ENCODE measurements around the gene DNAH2. TPM values are rescaled to one million over a fixed set of nuclear protein-coding genes. Genes with fewer than 3 reads are reported as not detected.

The DNAH2 gene
- total RNA-seq, 1 experiment from 2014 or later, result 0.15 TPM

DNA sequence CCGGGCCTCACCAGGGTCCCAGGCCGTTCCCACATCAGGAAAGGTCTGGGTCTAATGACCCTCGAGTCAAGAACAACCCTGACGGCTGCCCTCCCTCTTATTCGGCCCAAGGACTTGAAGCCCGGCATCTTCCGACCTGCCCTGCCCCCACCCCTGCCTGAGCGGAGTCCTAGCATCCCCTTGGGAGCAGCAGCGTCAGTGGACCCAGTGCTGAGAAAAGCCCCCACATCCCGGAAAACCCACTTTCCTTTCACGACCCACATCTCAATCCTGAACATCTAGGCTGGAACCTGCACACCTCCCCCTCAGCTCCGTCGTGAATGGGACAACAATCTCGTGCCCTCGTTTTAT, 138.1 kb downstream of the DNAH2 start:
- Histone ChIP-seq H3K4me1 (ENCODE audit: insufficient read depth, low read length) (no peaks in the 10 kb centered on the region; the same call in 1 of the 2 replicates), H4K20me1 (ENCODE audit: control insufficient read depth, insufficient read depth, insufficient read length) (no peaks in the 10 kb centered on the region), H3K4ac (ENCODE audit: low read depth, low read length) (no peak overlapping the region), H2BK120ac (ENCODE audit: low read depth, low read length, poor library complexity, severe bottlenecking) (no peak overlapping the region), H3K79me2 (ENCODE audit: insufficient read depth, low read length) (no peaks in the 10 kb centered on the region), H2AK5ac (ENCODE audit: insufficient read length, low read length) (no peak overlapping the region), H4K8ac (replicated peaks; ENCODE audit: insufficient read length, low read depth, low read length) (no peak overlapping the region), H3K9me3 (ENCODE audit: control insufficient read depth, low read depth, low read length) (no peaks in the 10 kb centered on the region), H2BK20ac (ENCODE audit: low read depth, low read length, poor library complexity, severe bottlenecking) (no peak overlapping the region), H4K91ac (ENCODE audit: insufficient read length, low read depth, low read length) (no peak overlapping the region), H2BK12ac (ENCODE audit: insufficient read length, low read depth, low read length) (no peak overlapping the region), H2BK15ac (ENCODE audit: low read depth, low read length) (no peak overlapping the region), H3K4me2 (ENCODE audit: insufficient read depth, insufficient read length, low read length) (peak overlapping the region; percentile 97), H3K9ac (ENCODE audit: extremely low read depth, insufficient read length, low read length) (no peak overlapping the region), H3K18ac (ENCODE audit: insufficient read length, low read depth, low read length) (no peak overlapping the region), H3K14ac (ENCODE audit: insufficient read depth, low read length) (no peak overlapping the region), H3K23ac (ENCODE audit: insufficient read length, low read depth, low read length) (no peak overlapping the region), H3K27me3 (ENCODE audit: insufficient read depth, low read length) (peaks cover 30% of the 10 kb centered on the region; the same call in 1 of the 2 replicates), H3K27ac (ENCODE audit: insufficient read length, low read depth, low read length) (no peak overlapping the region), H3T11ph (ENCODE audit: low read length) (no peak overlapping the region), H3K23me2 (ENCODE audit: insufficient read length, low read depth, low read length, poor library complexity, severe bottlenecking) (peaks cover 36% of the 10 kb centered on the region), H3K79me1 (ENCODE audit: insufficient read depth, low read depth, low read length, poor library complexity, severe bottlenecking) (no peaks in the 10 kb centered on the region), H2AFZ (ENCODE audit: low read length) (no peak overlapping the region), H4K5ac (ENCODE audit: insufficient read length, low read depth, low read length) (no peak overlapping the region), H2BK5ac (ENCODE audit: insufficient read length, low read length) (no peak overlapping the region), H3K56ac (ENCODE audit: insufficient read length, low read depth, low read length) (no peak overlapping the region)
- H3K27me3 Mint-ChIP-seq (ENCODE audit: low read depth), result peaks cover 18% of the 10 kb centered on the region
- peaks cover 0 to 32% (median 17%) of the 10 kb centered on the region in 3 experiments; a peak in 4 of 7 replicates for H3K36me3 Mint-ChIP-seq (ENCODE audit: insufficient read depth in 1 of 3, low read depth in 3 of 3)
- peaks cover 24 to 37% of the 10 kb centered on the region in 2 experiments for H3K4me1 Mint-ChIP-seq
- no peak overlapping the region for H3K27ac Mint-ChIP-seq
- DNase-seq, result no peak
- WGBS (ENCODE audit: extremely low coverage, insufficient read length, low lambda C conversion rate), result no CpG with 5 or more reads among the region's 15 CpGs
- no peak overlapping the region for H3K4me3 Mint-ChIP-seq
- TF ChIP-seq CTCF (conservative IDR thresholded peaks at IDR 0.05), result no peak
- 0 out of 5 replicates have a peak, but pooled peaks cover 0 to 3% of the 10 kb centered on the region in 2 experiments for H3K9me3 Mint-ChIP-seq
